GM19025 (cell line): ENCODE data around the gene PASK.
"Not testable (repeated sequence)": the region's sequence is repeated elsewhere in the genome, so short reads cannot be mapped to it uniquely, and the experiment has no call there.

ENCODE experiments used
- ATAC-seq: cut with Tn5 transposase; IDR thresholded peaks from one replicate; pipeline ENCODE4 v1.9.1; 2021; ENCODE audit warnings: mild to moderate bottlenecking, low read depth, moderate library complexity; ENCODE audit not compliant: unreplicated experiment

Gene PASK

GRCh38 chr2:241109210-241110088 lies 39.8 kb downstream of the PASK start:
- ATAC-seq = no peak

DNA sequence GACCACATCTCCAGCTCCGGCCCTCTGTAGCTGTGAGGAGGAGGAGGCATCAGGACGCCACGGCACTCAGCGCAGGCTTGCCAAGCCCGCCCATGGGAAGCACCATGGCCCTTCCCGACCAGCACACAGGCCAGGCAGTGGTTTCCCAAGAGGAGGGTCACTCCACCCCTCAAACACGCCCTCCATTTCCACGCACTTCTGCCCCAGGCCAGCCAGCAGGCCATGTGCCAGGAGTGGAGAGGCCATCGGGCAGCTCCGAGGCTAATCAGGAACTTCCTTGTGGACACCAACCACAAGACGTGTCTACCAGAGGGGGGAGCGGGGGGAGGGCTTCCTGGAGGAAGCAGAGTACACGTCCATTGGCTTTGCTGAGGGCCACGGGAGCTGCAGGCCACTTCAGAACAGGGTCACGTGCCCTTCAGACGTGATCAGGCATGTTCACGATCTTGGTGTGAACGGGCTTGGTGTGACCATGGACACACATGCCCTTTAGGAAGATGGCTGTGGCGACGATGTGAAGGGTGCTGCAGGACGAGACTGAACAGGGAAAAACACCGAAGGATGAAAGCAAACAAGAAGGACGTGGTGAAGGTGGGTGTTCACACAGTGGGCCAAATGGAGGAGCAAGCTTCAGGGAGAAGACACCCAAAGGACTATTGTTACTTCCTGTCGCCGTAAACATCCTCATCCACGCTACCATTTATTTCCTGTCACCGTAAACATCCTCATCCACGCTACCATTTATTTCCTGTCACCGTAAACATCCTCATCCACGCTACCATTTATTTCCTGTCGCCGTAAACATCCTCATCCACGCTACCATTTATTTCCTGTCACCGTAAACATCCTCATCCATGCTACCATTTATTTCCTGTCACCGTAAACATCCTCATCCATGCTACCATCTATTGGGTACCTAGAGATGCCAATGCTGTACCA lies 40.7 kb downstream of the PASK start:
- ATAC-seq = no peak

DNA sequence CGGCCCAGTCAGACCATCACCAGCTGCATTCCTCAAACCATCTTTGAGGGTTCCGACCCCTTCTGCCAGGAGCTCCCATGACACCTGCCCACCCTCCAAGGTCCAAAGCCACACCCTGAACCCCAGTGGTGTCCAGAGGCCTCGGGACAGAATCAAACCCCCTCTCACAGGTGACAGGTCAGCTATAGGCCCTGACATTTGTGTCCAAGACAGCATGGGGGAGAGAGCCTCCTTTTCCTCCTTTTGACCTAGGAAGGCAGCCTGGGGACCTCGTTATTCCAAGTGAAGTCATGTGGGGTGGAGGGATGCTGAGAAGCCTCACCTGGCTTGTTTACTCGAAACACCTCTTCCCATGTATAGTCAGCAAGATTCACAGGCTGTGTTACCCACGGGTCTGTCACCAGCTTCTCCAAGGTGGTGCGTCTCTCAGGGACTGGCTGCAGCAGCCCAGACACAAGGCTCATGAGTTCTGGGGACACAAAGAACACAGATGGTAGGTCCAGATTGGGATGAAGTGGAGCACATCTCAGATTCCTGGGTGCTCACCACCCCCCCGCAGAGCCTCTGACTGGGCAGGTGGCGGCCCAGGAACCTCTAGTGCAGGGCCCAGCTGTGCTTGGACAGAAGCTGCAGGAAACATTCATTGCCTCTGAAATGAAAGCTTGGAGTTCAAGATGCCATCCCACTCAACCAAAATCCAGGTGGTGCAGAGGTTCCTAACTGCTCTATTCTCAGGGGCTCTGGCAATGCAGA lies 42.1 kb downstream of the PASK start:
- ATAC-seq = no peak

- no peak for ATAC-seq
Measured at GRCh38 chr2:241105641-241106040, 43.6 kb downstream of the PASK start.

GRCh38 chr2:241104611-241105010 lies 44.7 kb downstream of the PASK start:
- ATAC-seq = not testable (repeated sequence)

DNA sequence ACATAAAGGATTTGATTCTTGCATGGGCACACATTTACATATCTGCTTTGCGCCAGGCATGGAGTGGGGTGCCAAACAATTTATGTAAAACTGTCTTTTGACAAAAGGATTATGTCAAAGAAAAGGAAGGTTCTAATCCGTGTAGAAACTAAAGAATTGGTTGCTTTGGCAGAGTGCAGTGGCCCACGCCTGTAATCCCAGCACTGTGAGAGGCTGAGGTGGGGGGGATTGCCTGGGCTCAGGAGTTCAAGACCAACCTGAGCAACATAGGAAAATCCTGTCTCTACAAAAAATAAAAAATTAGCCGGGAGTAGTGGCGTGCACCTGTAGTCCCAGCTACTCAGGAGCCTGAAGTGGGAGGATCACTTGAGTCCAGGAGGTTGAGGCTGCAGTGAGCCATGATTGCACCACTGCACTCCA lies 46.1 kb downstream of the PASK start:
- no peak for ATAC-seq

GRCh38 chr2:241102239-241102803 lies 47.0 kb downstream of the PASK start, which contains the start of gene MTERF4:
TSS of gene MTERF4 (minus strand) at chr2:241102287. CDS start at chr2:241102273, 14 bp downstream.
- peak; percentile 81 for ATAC-seq

DNA sequence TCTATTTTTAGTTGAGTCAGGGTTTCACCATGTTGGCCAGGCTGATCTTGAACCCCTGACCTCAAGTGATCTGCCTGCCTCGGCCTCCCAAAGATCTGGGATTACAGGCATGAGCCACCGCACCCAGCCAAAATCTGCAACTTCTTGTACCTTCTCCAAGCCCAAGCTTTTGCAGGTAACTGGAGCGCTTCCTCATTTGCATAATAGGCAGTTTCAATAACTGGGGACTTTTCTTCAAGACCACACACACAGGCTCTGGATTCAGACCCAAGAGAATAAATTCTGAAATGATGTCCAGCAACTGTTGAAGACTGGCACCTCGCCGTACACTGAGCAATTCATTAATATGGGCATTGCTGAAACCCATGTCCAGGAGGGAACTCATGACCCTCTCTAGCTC lies 50.0 kb downstream of the PASK start:
- ATAC-seq = no peak

GRCh38 chr2:241096979-241097378 lies 52.3 kb downstream of the PASK start:
- ATAC-seq = no peak

- no peak for ATAC-seq
Measured at GRCh38 chr2:241095594-241096290, 53.5 kb downstream of the PASK start.

DNA sequence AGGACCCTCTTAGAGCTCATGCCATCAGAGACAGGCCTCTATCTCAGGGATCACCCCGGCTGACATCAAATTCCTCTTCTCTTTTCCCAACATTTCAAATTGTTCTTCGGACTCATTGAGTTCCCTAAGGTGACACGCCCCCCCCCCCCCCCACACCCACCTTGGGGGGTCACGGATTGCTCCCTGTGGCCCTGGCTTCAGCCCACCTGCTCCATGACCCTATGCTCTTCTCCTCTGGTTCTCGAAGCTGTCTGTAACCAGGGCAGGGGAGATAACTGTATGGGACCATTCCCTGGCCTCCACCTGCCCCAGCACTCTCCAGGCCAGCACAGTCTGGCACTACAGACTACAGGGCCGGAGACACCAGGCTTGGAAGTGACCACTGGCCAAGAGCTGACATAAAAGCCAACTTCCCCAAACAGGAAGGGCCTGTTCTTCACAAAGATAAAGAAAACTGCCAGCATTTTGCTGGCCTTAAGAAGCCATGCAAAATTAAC lies 54.3 kb downstream of the PASK start:
- ATAC-seq = no peak

DNA sequence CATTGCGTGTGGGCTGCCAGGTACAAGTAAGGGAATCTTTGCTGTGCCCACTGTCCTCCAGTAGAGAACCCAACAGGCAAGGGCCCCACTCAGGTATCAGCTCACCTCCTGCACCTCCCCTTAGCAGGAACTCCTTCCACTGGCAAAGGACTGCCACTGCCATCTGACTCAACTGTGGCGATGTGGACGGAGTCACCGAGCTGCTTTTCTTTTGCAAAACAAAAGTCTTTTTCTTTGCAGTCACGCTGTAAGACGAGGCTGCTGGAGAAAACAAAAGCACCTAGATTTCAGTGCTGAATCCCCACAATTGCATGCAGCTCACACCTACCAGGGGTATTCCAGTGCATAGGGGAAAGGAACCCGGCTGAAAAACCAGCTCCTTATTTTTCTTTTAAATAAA lies 55.1 kb downstream of the PASK start:
- ATAC-seq = no peak

- ATAC-seq = not testable (repeated sequence)
Measured at GRCh38 chr2:241093133-241093781, 56.0 kb downstream of the PASK start.

- ATAC-seq = no peak
Measured at GRCh38 chr2:241092677-241093076, 56.6 kb downstream of the PASK start.

GRCh38 chr2:241091734-241092445 lies 57.4 kb downstream of the PASK start:
- ATAC-seq = no peak

- no peak for ATAC-seq
Measured at GRCh38 chr2:241091201-241091600, 58.1 kb downstream of the PASK start.

GRCh38 chr2:241088791-241089732 lies 60.2 kb downstream of the PASK start:
- no peak for ATAC-seq
